Stomach (tissue), 4 donors: ENCODE results near the gene SIX3.

Experiments
- EP300 ChIP-seq: sonication (generic); formaldehyde crosslinking; IDR thresholded peaks from one replicate; pipeline ENCODE4 v1.6.1; 2017; ENCODE audit warnings: antibody characterized with exemption
- POLR2A ChIP-seq, 4 donors: fragments of 450-650 bp; IDR thresholded peaks; one replicate each; pipeline ENCODE4 v1.6.1; 2016; ENCODE audit warnings: antibody characterized with exemption in 4 of 4, control low read depth in 2 of 4, mild to moderate bottlenecking in 1 of 4, moderate library complexity in 1 of 4
- POLR2AphosphoS5 ChIP-seq, 3 donors: sonication (generic); formaldehyde crosslinking; IDR thresholded peaks; one replicate each; pipeline ENCODE4 v1.6.1; 2016; ENCODE audit warnings: antibody characterized with exemption in 3 of 3
- TF ChIP-seq, protein P1 (sequence below), 7 experiments: fragments of 450-650 bp in 4 of 7; fragments of 200-600 bp in 3 of 7; sonication (generic) in 3 of 7; IDR thresholded peaks; one replicate each; pipeline ENCODE4 v1.5.1; 2016 to 2019; ENCODE audit warnings: antibody characterized with exemption in 7 of 7, control low read depth in 2 of 7, mild to moderate bottlenecking in 1 of 7

- TF ChIP-seq, protein P1, sequence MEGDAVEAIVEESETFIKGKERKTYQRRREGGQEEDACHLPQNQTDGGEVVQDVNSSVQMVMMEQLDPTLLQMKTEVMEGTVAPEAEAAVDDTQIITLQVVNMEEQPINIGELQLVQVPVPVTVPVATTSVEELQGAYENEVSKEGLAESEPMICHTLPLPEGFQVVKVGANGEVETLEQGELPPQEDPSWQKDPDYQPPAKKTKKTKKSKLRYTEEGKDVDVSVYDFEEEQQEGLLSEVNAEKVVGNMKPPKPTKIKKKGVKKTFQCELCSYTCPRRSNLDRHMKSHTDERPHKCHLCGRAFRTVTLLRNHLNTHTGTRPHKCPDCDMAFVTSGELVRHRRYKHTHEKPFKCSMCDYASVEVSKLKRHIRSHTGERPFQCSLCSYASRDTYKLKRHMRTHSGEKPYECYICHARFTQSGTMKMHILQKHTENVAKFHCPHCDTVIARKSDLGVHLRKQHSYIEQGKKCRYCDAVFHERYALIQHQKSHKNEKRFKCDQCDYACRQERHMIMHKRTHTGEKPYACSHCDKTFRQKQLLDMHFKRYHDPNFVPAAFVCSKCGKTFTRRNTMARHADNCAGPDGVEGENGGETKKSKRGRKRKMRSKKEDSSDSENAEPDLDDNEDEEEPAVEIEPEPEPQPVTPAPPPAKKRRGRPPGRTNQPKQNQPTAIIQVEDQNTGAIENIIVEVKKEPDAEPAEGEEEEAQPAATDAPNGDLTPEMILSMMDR (IDR thresholded peaks at IDR 0.05), result no peak
- no peak for TF ChIP-seq POLR2AphosphoS5 (IDR thresholded peaks at IDR 0.05)
- TF ChIP-seq POLR2A (IDR thresholded peaks at IDR 0.05), result no peak
- TF ChIP-seq EP300, result no peak
Observed at GRCh38 chr2:44930274-44931197, 11.0 kb upstream of the SIX3 start.
